Ovary (tissue), 3 donors: Measurements from ENCODE around the gene TASP1.

Experiments used
- CTCF ChIP-seq, 3 donors: fragments of 450-650 bp in 2 of 3; fragments of 200-600 bp in 1 of 3; IDR thresholded peaks; one replicate each; pipeline versions ENCODE4 v1.5.1 to v1.8.0; 2016 to 2022; ENCODE audit warnings: antibody characterized with exemption in 3 of 3, mild to moderate bottlenecking in 1 of 3
- EP300 ChIP-seq: sonication (generic); formaldehyde crosslinking; IDR thresholded peaks from one replicate; pipeline ENCODE4 v1.6.1; 2017; ENCODE audit warnings: antibody characterized with exemption
- POLR2A ChIP-seq: fragments of 450-650 bp; IDR thresholded peaks from one replicate; pipeline ENCODE4 v1.6.1; 2017; ENCODE audit warnings: antibody characterized with exemption, mild to moderate bottlenecking, moderate library complexity
- donor health status: DM: no; HTN: no; CAD: no.

- no peak for TF ChIP-seq CTCF (IDR thresholded peaks at IDR 0.05)
- no peak for TF ChIP-seq POLR2A
- TF ChIP-seq EP300: no peak
Measured at GRCh38 chr20:13492001-13492481, 146.7 kb downstream of the TASP1 start.
